22Rv1 (cell line): ENCODE data around the gene USP32.
"Not testable (repeated sequence)": the region's sequence is repeated elsewhere in the genome, so short reads cannot be mapped to it uniquely, and the experiment has no call there.

ENCODE experiments used
- CTCF ChIP-seq: fragments of 450-650 bp; IDR thresholded peaks from 2 replicates; pipeline ENCODE4 v1.5.1; 2017; ENCODE audit warnings: mild to moderate bottlenecking
- ZFX ChIP-seq: fragments of 450-650 bp; IDR thresholded peaks from 2 replicates; pipeline ENCODE4 v1.6.1; 2017; ENCODE audit warnings: antibody characterized with exemption, borderline replicate concordance

DNA sequence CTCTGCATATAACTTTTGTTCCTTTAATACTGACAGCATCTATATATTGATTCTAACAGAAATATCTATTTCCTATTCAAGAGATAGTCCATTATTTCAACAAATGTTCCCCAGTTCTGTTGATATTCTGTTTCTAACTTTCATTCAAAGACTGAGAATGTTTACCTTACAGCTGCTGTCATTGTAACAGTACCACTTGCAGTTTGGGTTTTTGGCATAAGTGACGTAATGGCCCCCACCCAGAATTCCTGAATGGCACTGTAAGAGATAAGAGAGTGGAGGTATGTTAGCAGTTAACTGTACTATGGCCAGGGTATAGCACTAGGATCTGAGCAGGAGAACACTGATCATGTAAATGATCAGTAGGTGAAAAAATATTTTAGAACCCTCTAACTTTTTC is 211.6 kb downstream of the USP32 start:
- not testable (repeated sequence) for TF ChIP-seq CTCF, ZFX
